HG02763 (cell line): ENCODE data around the gene ABCA2.
A peak's percentile ranks its signal among the peaks of the same experiment; 100 is the strongest.

Experiments
- ATAC-seq: cut with Tn5 transposase; IDR thresholded peaks from one replicate; pipeline ENCODE4 v1.9.1; 2021; ENCODE audit warnings: mild to moderate bottlenecking, moderate library complexity; ENCODE audit not compliant: unreplicated experiment

The ABCA2 gene

GRCh38 chr9:137001857-137002645 lies 26.0 kb downstream of the ABCA2 start:
- ATAC-seq = no peak

- peak; percentile 63 for ATAC-seq
Observed at GRCh38 chr9:137000177-137000930, 27.7 kb downstream of the ABCA2 start.

GRCh38 chr9:136997830-136998234 lies 30.2 kb downstream of the ABCA2 start:
- no peak for ATAC-seq

- ATAC-seq = no peak
Observed at GRCh38 chr9:136997371-136997770, 30.7 kb downstream of the ABCA2 start.

- ATAC-seq = no peak
Observed at GRCh38 chr9:136996361-136997292, 31.4 kb downstream of the ABCA2 start, which contains the start of gene CLIC3. CLIC3 (minus strand) TSS chr9:136996568; CDS start chr9:136996543, 25 bp downstream.

- ATAC-seq = no peak
Observed at GRCh38 chr9:136995772-136996311, 32.2 kb downstream of the ABCA2 start.

GRCh38 chr9:136995362-136995761 lies 32.7 kb downstream of the ABCA2 start:
- no peak for ATAC-seq

- ATAC-seq = no peak
Observed at GRCh38 chr9:136994888-136995230, 33.2 kb downstream of the ABCA2 start.

GRCh38 chr9:136994180-136994887 lies 33.7 kb downstream of the ABCA2 start:
- no peak for ATAC-seq

GRCh38 chr9:136992819-136993369 lies 35.1 kb downstream of the ABCA2 start:
- no peak for ATAC-seq

- peak; percentile 75 for ATAC-seq
Observed at GRCh38 chr9:136991993-136992818, 35.8 kb downstream of the ABCA2 start, which contains the start of gene PAXX. PAXX (plus strand) TSS chr9:136992422; CDS start chr9:136992444, 22 bp downstream.

GRCh38 chr9:136990242-136990911 lies 37.7 kb downstream of the ABCA2 start:
- no peak for ATAC-seq

- no peak for ATAC-seq
Observed at GRCh38 chr9:136988872-136989271, 39.2 kb downstream of the ABCA2 start.

GRCh38 chr9:136985853-136986252 lies 42.2 kb downstream of the ABCA2 start:
- ATAC-seq = no peak

GRCh38 chr9:136985027-136985602 lies 42.9 kb downstream of the ABCA2 start:
- no peak for ATAC-seq

- no peak for ATAC-seq
Observed at GRCh38 chr9:136984464-136985026, 43.5 kb downstream of the ABCA2 start.

- ATAC-seq = no peak
Observed at GRCh38 chr9:136983656-136984314, 44.3 kb downstream of the ABCA2 start.
